Fibroblast of lung (primary cell): ENCODE results near the gene ATP8A1. TPM values are rescaled to one million over a fixed set of nuclear protein-coding genes. Genes with fewer than 3 reads are reported as not detected.
A peak's percentile ranks its signal among the peaks of the same experiment; 100 is the strongest.

Experiments
- DNase-seq, 2 donors: peaks; one replicate each; pipeline versions ENCODE4 v3.0.0 to v3.0.0-alpha.2; 2010; ENCODE audit warnings: low read depth in 2 of 2
- H2AFZ ChIP-seq: 2 replicates; pipeline ENCODE4 v1.5.1; 2012; ENCODE audit warnings: low read length, control low read depth, inconsistent platforms
- H3K27ac ChIP-seq: 2 replicates; pipeline ENCODE4 v1.5.1; 2011; ENCODE audit warnings: low read length, control low read depth; ENCODE audit not compliant: insufficient read depth
- H3K27me3 ChIP-seq: 2 replicates; pipeline ENCODE4 v1.5.1; 2011; ENCODE audit warnings: mild to moderate bottlenecking, low read length; ENCODE audit not compliant: control insufficient read depth, insufficient read depth
- H3K36me3 ChIP-seq: 2 replicates; pipeline ENCODE4 v1.5.1; 2011; ENCODE audit warnings: low read length; ENCODE audit not compliant: control insufficient read depth, insufficient read depth
- H3K4me1 ChIP-seq: 2 replicates; pipeline ENCODE4 v1.5.1; 2011; ENCODE audit warnings: low read length; ENCODE audit not compliant: control insufficient read depth, insufficient read depth; ENCODE audit errors: extremely low read depth
- H3K4me2 ChIP-seq: 2 replicates; pipeline ENCODE4 v1.5.1; 2011; ENCODE audit warnings: low read length, control low read depth; ENCODE audit not compliant: insufficient read depth; ENCODE audit errors: extremely low read depth
- H3K4me3 ChIP-seq, 4 experiments: fragments of 200-600 bp in 1 of 4; sonication (generic) in 1 of 4; replicated peaks in 1 of 4; 2 replicates each; pipeline ENCODE4 v1.5.1; 2011 to 2016; ENCODE audit warnings: low read length in 4 of 4, low read depth in 3 of 4, mild to moderate bottlenecking in 3 of 4, control low read depth in 2 of 4, inconsistent platforms in 1 of 4, mixed read lengths in 1 of 4; ENCODE audit not compliant: insufficient read depth in 1 of 4; ENCODE audit errors: control extremely low read depth in 1 of 4
- H3K79me2 ChIP-seq: 2 replicates; pipeline ENCODE4 v1.5.1; 2012; ENCODE audit warnings: mild to moderate bottlenecking, low read length, inconsistent platforms; ENCODE audit not compliant: control insufficient read depth, insufficient read depth
- H3K9ac ChIP-seq: 2 replicates; pipeline ENCODE4 v1.5.1; 2011; ENCODE audit warnings: mild to moderate bottlenecking, low read length, control low read depth; ENCODE audit not compliant: insufficient read depth
- H3K9me3 ChIP-seq: 2 replicates; pipeline ENCODE4 v1.5.1; 2012; ENCODE audit warnings: low read depth, low read length; ENCODE audit not compliant: control insufficient read depth, insufficient read depth
- H4K20me1 ChIP-seq: 2 replicates; pipeline ENCODE4 v1.5.1; 2011; ENCODE audit warnings: low read length; ENCODE audit not compliant: control insufficient read depth, insufficient read depth; ENCODE audit errors: extremely low read depth
- EZH2 ChIP-seq: IDR thresholded peaks from 2 replicates; pipeline ENCODE4 v1.5.1; 2012; ENCODE audit warnings: low read length, control low read depth, mild to moderate bottlenecking; ENCODE audit errors: missing control alignments
- polyA plus RNA-seq, 2 donors: library from polyadenylated mRNA; depleted of rRNA in 1 of 2; stranded (reverse) in 1 of 2; unstranded in 1 of 2; fragments of >200 nt; gene quantifications; 2 replicates each; pipeline ENCODE4 v1.2.1, GENCODE V29; 2011 to 2012; ENCODE audit warnings: missing spikeins in 1 of 2
- total RNA-seq: library from RNA; depleted of rRNA; stranded (reverse); fragments of >200 nt; gene quantifications from 2 replicates; pipeline ENCODE4 v1.2.1, GENCODE V29; 2014
- TF ChIP-seq, protein P1 (sequence below), 2 donors: IDR thresholded peaks in 1 of 2; conservative IDR thresholded peaks in 1 of 2; 1 replicate in 1 of 2; 2 replicates in 1 of 2; pipeline ENCODE4 v1.5.1; 2011 to 2012; ENCODE audit warnings: low read length in 2 of 2, control low read depth in 1 of 2, inconsistent platforms in 1 of 2, low read depth in 1 of 2, mild to moderate bottlenecking in 1 of 2

ATP8A1 gene
- total and polyA plus RNA-seq, 2 donors (not counting 1 experiment from before 2014, with no cell fraction given): 0.36 to 4.8 TPM

DNA sequence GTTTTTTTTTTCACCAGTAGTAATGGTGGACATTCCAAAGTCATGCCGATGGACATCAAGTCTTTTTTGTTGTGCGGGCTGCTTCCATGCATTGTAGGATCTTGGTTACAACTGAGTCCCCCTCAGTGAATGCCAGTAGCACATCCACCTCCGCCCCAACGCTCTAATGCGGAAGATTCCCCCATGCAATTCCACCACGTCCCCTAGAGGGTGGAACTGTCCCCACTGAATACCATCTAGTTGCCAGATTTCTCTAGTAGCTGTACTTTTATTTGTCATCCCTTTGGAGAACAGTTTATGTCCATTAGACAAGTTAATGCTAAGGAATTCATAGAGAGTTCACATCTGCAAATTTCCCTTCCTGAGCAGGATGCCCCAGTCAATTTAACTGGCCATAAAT lies 252.9 kb downstream of the ATP8A1 start:
- Histone ChIP-seq H3K27ac (no peak overlapping the region), H2AFZ (no peak overlapping the region), H3K36me3 (no peaks in the 10 kb centered on the region), H3K4me3 (no peak overlapping the region), H3K79me2 (no peaks in the 10 kb centered on the region), H3K4me2 (no peak overlapping the region), H3K9me3 (no peaks in the 10 kb centered on the region), H4K20me1 (no peaks in the 10 kb centered on the region), H3K9ac (no peak overlapping the region), H3K4me1 (no peaks in the 10 kb centered on the region), H3K27me3 (peaks cover 5% of the 10 kb centered on the region)
- TF ChIP-seq EZH2: no peak
- TF ChIP-seq, protein P1, sequence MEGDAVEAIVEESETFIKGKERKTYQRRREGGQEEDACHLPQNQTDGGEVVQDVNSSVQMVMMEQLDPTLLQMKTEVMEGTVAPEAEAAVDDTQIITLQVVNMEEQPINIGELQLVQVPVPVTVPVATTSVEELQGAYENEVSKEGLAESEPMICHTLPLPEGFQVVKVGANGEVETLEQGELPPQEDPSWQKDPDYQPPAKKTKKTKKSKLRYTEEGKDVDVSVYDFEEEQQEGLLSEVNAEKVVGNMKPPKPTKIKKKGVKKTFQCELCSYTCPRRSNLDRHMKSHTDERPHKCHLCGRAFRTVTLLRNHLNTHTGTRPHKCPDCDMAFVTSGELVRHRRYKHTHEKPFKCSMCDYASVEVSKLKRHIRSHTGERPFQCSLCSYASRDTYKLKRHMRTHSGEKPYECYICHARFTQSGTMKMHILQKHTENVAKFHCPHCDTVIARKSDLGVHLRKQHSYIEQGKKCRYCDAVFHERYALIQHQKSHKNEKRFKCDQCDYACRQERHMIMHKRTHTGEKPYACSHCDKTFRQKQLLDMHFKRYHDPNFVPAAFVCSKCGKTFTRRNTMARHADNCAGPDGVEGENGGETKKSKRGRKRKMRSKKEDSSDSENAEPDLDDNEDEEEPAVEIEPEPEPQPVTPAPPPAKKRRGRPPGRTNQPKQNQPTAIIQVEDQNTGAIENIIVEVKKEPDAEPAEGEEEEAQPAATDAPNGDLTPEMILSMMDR (conservative IDR thresholded peaks at IDR 0.05 in 1 of 2, IDR thresholded peaks at IDR 0.05 in 1 of 2; ENCODE audit: low read depth in 1 of 2, low read length in 2 of 2): no peak
- DNase-seq: no peak

DNA sequence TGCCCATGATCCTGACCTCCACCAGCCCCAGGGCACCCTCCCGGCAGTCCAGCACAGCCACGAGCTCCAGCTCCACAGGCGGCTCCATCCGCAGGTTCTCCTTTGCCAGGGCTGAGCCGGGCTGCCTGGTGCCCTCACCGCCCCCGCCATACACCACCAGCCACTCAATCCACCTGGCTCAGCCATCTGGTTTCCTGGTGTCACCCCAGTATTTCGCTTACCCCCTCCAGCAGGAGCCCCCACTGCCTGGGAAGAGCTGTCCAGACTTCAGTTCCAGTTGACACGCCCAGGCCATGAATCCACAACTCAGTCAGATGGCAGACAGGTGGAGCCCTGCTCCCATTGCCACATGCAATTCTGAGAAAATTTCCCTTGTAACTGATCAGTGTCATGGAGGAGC lies 255.7 kb downstream of the ATP8A1 start:
- H3K9ac ChIP-seq: no peak overlapping the region
- no peak for DNase-seq
- peaks cover 15% of the 10 kb centered on the region for H3K27me3 ChIP-seq
- TF ChIP-seq, protein P1 (conservative IDR thresholded peaks at IDR 0.05 in 1 of 2, IDR thresholded peaks at IDR 0.05 in 1 of 2; ENCODE audit: low read depth in 1 of 2, low read length in 2 of 2): peak in 1 of 2 donors; percentile 6
- TF ChIP-seq EZH2: no peak
- no peaks in the 10 kb centered on the region for H3K36me3 ChIP-seq
- no peaks in the 10 kb centered on the region for H3K79me2 ChIP-seq
- H3K4me3 ChIP-seq: no peak overlapping the region
- H3K4me1 ChIP-seq: no peaks in the 10 kb centered on the region
- no peaks in the 10 kb centered on the region for H3K9me3 ChIP-seq
- no peak overlapping the region for H2AFZ ChIP-seq
- no peaks in the 10 kb centered on the region for H4K20me1 ChIP-seq
- H3K4me2 ChIP-seq: no peak overlapping the region
- H3K27ac ChIP-seq: no peak overlapping the region

DNA sequence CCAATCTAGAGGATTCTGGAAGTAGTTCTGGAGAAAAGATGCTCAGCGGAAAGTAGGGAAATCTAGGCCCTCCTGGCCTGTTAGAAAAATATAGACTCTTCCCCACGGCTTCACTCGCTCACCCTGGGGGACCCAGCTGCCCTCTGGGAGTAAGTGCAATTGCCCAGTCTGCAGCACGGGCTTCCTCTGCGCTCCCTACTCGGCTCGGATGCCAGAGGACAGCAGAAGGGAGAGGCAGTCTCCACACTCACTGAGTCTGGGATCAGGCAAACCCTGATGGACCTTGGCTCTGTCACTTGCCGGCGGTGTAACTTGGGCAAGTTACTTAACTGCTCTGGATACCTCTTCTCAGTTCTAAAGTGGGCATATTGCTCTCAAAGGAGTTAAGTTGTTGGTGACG lies 257.5 kb downstream of the ATP8A1 start:
- DNase-seq: no peak
- Histone ChIP-seq H4K20me1 (no peaks in the 10 kb centered on the region), H3K27ac (no peak overlapping the region), H3K27me3 (peaks cover 17% of the 10 kb centered on the region), H3K9me3 (no peaks in the 10 kb centered on the region), H3K4me3 (peak overlapping the region in 1 of 4 experiments; percentile 63), H2AFZ (no peak overlapping the region), H3K4me2 (no peak overlapping the region), H3K36me3 (no peaks in the 10 kb centered on the region), H3K79me2 (no peaks in the 10 kb centered on the region), H3K9ac (no peak overlapping the region), H3K4me1 (no peaks in the 10 kb centered on the region)
- TF ChIP-seq, protein P1 (conservative IDR thresholded peaks at IDR 0.05 in 1 of 2, IDR thresholded peaks at IDR 0.05 in 1 of 2; ENCODE audit: low read depth in 1 of 2, low read length in 2 of 2): no peak
- TF ChIP-seq EZH2: no peak
